A673 (cell line): ENCODE measurements around the gene AVPR1B.

Experiments used
- EZH2 ChIP-seq: fragments of 200-600 bp; sonication (generic); IDR thresholded peaks from 2 replicates; pipeline ENCODE4 v1.6.1; 2017; ENCODE audit warnings: borderline replicate concordance, low read depth, mild to moderate bottlenecking, mixed read lengths, antibody characterized with exemption, low read length; ENCODE audit not compliant: poor library complexity, severe bottlenecking
- TF ChIP-seq, protein P1 (sequence below): fragments of 300-800, 200-600 bp; sonication (generic); conservative IDR thresholded peaks from 2 replicates; pipeline ENCODE4 v1.5.1; 2017; ENCODE audit warnings: low read depth, mild to moderate bottlenecking, antibody characterized with exemption, low read length, moderate library complexity, mixed read lengths

DNA sequence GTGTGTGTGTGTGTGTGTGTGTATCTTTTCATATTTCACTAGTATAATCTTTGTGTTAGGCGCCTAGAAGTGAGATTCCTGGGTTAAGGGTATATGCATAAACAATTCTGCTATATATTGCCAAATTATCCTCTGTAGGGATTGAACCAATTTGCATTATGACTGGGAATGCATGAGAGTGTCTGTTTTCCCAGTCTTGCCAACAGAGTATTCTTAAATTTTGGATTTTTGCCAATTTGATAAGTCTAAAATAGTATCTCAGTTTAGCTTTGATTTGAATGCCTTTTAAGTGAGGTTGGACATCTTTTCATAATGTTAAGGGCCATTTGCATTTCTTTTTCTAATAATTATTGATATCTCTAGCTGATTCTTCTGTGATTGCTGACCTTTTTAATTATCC, 8.2 kb upstream of the AVPR1B start:
- TF ChIP-seq, protein P1, sequence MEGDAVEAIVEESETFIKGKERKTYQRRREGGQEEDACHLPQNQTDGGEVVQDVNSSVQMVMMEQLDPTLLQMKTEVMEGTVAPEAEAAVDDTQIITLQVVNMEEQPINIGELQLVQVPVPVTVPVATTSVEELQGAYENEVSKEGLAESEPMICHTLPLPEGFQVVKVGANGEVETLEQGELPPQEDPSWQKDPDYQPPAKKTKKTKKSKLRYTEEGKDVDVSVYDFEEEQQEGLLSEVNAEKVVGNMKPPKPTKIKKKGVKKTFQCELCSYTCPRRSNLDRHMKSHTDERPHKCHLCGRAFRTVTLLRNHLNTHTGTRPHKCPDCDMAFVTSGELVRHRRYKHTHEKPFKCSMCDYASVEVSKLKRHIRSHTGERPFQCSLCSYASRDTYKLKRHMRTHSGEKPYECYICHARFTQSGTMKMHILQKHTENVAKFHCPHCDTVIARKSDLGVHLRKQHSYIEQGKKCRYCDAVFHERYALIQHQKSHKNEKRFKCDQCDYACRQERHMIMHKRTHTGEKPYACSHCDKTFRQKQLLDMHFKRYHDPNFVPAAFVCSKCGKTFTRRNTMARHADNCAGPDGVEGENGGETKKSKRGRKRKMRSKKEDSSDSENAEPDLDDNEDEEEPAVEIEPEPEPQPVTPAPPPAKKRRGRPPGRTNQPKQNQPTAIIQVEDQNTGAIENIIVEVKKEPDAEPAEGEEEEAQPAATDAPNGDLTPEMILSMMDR = no peak
- TF ChIP-seq EZH2 = no peak
